CD14-positive monocyte (primary cell): Measurements from ENCODE around the gene WFDC2. TPM values are rescaled to one million over a fixed set of nuclear protein-coding genes. Genes with fewer than 3 reads are reported as not detected.

Source experiments
- DNase-seq, 3 donors: peaks; one replicate each; pipeline ENCODE4 v3.0.0-alpha.2; 2011 to 2022
- H2AFZ ChIP-seq: 2 replicates; pipeline ENCODE4 v1.6.0; 2012; ENCODE audit warnings: mild to moderate bottlenecking, low read depth, low read length, inconsistent platforms; ENCODE audit not compliant: insufficient read depth, poor library complexity, severe bottlenecking
- H3K27ac ChIP-seq, 2 donors: 1 replicate in 1 of 2; 2 replicates in 1 of 2; pipeline ENCODE4 v1.5.1; 2012 to 2013; ENCODE audit warnings: low read length in 2 of 2, control low read depth in 1 of 2, inconsistent platforms in 1 of 2, low read depth in 1 of 2, mild to moderate bottlenecking in 1 of 2
- H3K27me3 ChIP-seq, 2 donors: one replicate each; pipeline versions ENCODE4 v1.6.0 to v1.6.1; 2011 to 2013; ENCODE audit warnings: low read length in 2 of 2; ENCODE audit not compliant: control insufficient read depth in 2 of 2, insufficient read depth in 2 of 2
- H3K36me3 ChIP-seq, 2 donors: replicated peaks in 1 of 2; 1 replicate in 1 of 2; 2 replicates in 1 of 2; pipeline versions ENCODE4 v1.5.1 to v1.6.1; 2012 to 2013; ENCODE audit warnings: low read length in 2 of 2, control low read depth in 1 of 2, inconsistent platforms in 1 of 2, mild to moderate bottlenecking in 1 of 2; ENCODE audit not compliant: insufficient read depth in 2 of 2, control insufficient read depth in 1 of 2
- H3K4me1 ChIP-seq, 2 donors: 1 replicate in 1 of 2; 2 replicates in 1 of 2; pipeline versions ENCODE4 v1.5.1 to v1.6.1; 2012 to 2013; ENCODE audit warnings: low read length in 2 of 2, control low read depth in 1 of 2, inconsistent platforms in 1 of 2, mild to moderate bottlenecking in 1 of 2, moderate library complexity in 1 of 2; ENCODE audit not compliant: insufficient read depth in 2 of 2, control insufficient read depth in 1 of 2
- H3K4me2 ChIP-seq: replicated peaks from 2 replicates; pipeline ENCODE3; 2012; ENCODE audit warnings: low read length, moderate library complexity, mild to moderate bottlenecking; ENCODE audit not compliant: poor library complexity, severe bottlenecking; ENCODE audit errors: extremely low read depth
- H3K4me3 ChIP-seq, 3 experiments: fragments of 200-600 bp in 1 of 3; sonication (generic) in 1 of 3; replicated peaks in 1 of 3; 1 replicate in 2 of 3; 2 replicates in 1 of 3; pipeline ENCODE4 v1.5.1; 2011 to 2013; ENCODE audit warnings: low read length in 3 of 3, mild to moderate bottlenecking in 3 of 3, control low read depth in 2 of 3, low read depth in 2 of 3, inconsistent platforms in 1 of 3, moderate library complexity in 1 of 3
- H3K79me2 ChIP-seq: 2 replicates; pipeline ENCODE4 v1.6.0; 2012; ENCODE audit warnings: mild to moderate bottlenecking, control low read depth, inconsistent platforms, low read length, moderate library complexity; ENCODE audit not compliant: insufficient read depth
- H3K9ac ChIP-seq: 2 replicates; pipeline ENCODE4 v1.6.0; 2017; ENCODE audit warnings: low read length, mild to moderate bottlenecking; ENCODE audit not compliant: insufficient read depth, poor library complexity, severe bottlenecking
- H3K9me3 ChIP-seq, 2 donors: replicated peaks in 1 of 2; 1 replicate in 1 of 2; 2 replicates in 1 of 2; pipeline versions ENCODE4 v1.5.1 to v1.6.1; 2012 to 2013; ENCODE audit warnings: low read length in 2 of 2, control low read depth in 1 of 2; ENCODE audit not compliant: control insufficient read depth in 1 of 2, insufficient read depth in 1 of 2
- H4K20me1 ChIP-seq: 2 replicates; pipeline ENCODE4 v1.6.0; 2012; ENCODE audit warnings: mild to moderate bottlenecking, low read length, control low read depth, moderate library complexity; ENCODE audit not compliant: insufficient read depth
- H3K27ac Mint-ChIP-seq, 7 donors: one replicate each; pipeline ENCODE4 v1.8.0; 2020; ENCODE audit warnings: mild to moderate bottlenecking in 7 of 7, mixed read lengths in 7 of 7, moderate library complexity in 6 of 7, inconsistent platforms in 2 of 7
- H3K27me3 Mint-ChIP-seq, 3 donors: one replicate each; pipeline ENCODE4 v1.8.0; 2021 to 2022; ENCODE audit warnings: low read depth in 3 of 3, mild to moderate bottlenecking in 3 of 3, mixed read lengths in 3 of 3, moderate library complexity in 3 of 3, inconsistent platforms in 1 of 3
- H3K36me3 Mint-ChIP-seq, 2 donors: one replicate each; pipeline ENCODE4 v1.8.0; 2020; ENCODE audit warnings: mixed read lengths in 2 of 2, inconsistent platforms in 1 of 2, mild to moderate bottlenecking in 1 of 2
- H3K4me1 Mint-ChIP-seq: one replicate; pipeline ENCODE4 v1.8.0; 2020; ENCODE audit warnings: mild to moderate bottlenecking, mixed read lengths
- H3K4me3 Mint-ChIP-seq, 2 donors: one replicate each; pipeline ENCODE4 v1.8.0; 2020; ENCODE audit warnings: mild to moderate bottlenecking in 2 of 2, mixed read lengths in 2 of 2, moderate library complexity in 1 of 2
- H3K9me3 Mint-ChIP-seq, 7 donors: one replicate each; pipeline ENCODE4 v1.8.0; 2020 to 2022; ENCODE audit warnings: mixed read lengths in 7 of 7, mild to moderate bottlenecking in 6 of 7, moderate library complexity in 6 of 7, inconsistent platforms in 2 of 7
- CTCF ChIP-seq: fragments of 200-600 bp; IDR thresholded peaks from one replicate; pipeline ENCODE4 v1.8.0; 2022; ENCODE audit warnings: antibody characterized with exemption, mild to moderate bottlenecking
- WGBS: methylation state at CpG from one replicate; pipeline ENCODE4 v1.1.5; 2013; ENCODE audit warnings: missing lambda C conversion rate; ENCODE audit not compliant: insufficient coverage; 5-methylcytosine and 5-hydroxymethylcytosine counted together
- intact Hi-C, 2 donors: fragments of 100-400 bp; cut with micrococcal nuclease; formaldehyde crosslinking; loops; one replicate each; pipeline versions ENCODE4 v1.15.0 to v1.15.1; 2023
- polyA plus RNA-seq, 3 donors: library from polyadenylated mRNA; depleted of rRNA in 1 of 3; unstranded in 2 of 3; stranded (reverse) in 1 of 3; fragments of 300-500 nt in 2 of 3; fragments of >200 nt in 1 of 3; fragmentation: Illumina TruSeq in 2 of 3; gene quantifications; 1 replicate in 2 of 3; 2 replicates in 1 of 3; pipeline ENCODE4 v1.2.3, GENCODE V29; 2012 to 2021

Gene WFDC2
- polyA plus RNA-seq, 3 donors, result not detected

- H3K9ac ChIP-seq, result no peak overlapping the region
- no peaks in the 10 kb centered on the region for H3K36me3 ChIP-seq
- Mint-ChIP-seq H3K4me3 (no peak overlapping the region), H3K36me3 (no peaks in the 10 kb centered on the region), H3K27me3 (peaks cover 8 to 30% (median 17%) of the 10 kb centered on the region in 3 donors), H3K4me1 (no peaks in the 10 kb centered on the region), H3K9me3 (no peaks in the 10 kb centered on the region), H3K27ac (no peak overlapping the region)
- H3K79me2 ChIP-seq, result no peaks in the 10 kb centered on the region
- H3K27ac ChIP-seq, result no peak overlapping the region
- no peaks in the 10 kb centered on the region for H4K20me1 ChIP-seq
- intact Hi-C loops, result no loop called here
- no CpG with 5 or more reads among the region's 2 CpGs for WGBS
- no peak for DNase-seq
- no peaks in the 10 kb centered on the region for H3K4me1 ChIP-seq
- no peak for TF ChIP-seq CTCF
- H3K4me2 ChIP-seq, result no peak overlapping the region
- no peak overlapping the region for H2AFZ ChIP-seq
- H3K27me3 ChIP-seq, result peaks cover 7 to 13% of the 10 kb centered on the region in 2 donors
- H3K4me3 ChIP-seq, result no peak overlapping the region
- no peaks in the 10 kb centered on the region for H3K9me3 ChIP-seq
Observed at GRCh38 chr20:45506398-45506797, 36.8 kb downstream of the WFDC2 start.

GRCh38 chr20:45507011-45507820 is 37.7 kb downstream of the WFDC2 start:
- no peak for TF ChIP-seq CTCF
- H3K4me2 ChIP-seq, result no peak overlapping the region
- H3K4me3 Mint-ChIP-seq, result no peak overlapping the region

More at GRCh38 chr20:45507011-45507820, 37.7 kb downstream of the WFDC2 start:
- no peaks in the 10 kb centered on the region for H3K4me1 Mint-ChIP-seq
- Histone ChIP-seq H2AFZ (no peak overlapping the region), H3K4me3 (no peak overlapping the region), H3K4me1 (no peaks in the 10 kb centered on the region), H3K36me3 (no peaks in the 10 kb centered on the region), H3K27ac (no peak overlapping the region), H3K79me2 (no peaks in the 10 kb centered on the region), H3K9me3 (no peaks in the 10 kb centered on the region), H3K27me3 (peaks cover 5 to 9% of the 10 kb centered on the region in 2 donors), H4K20me1 (no peaks in the 10 kb centered on the region), H3K9ac (no peak overlapping the region)
- intact Hi-C loops, result no loop called here
- WGBS, result 86% methylated on average over 2 of the region's 5 CpGs
- peaks cover 0 to 1% (median 0%) of the 10 kb centered on the region in 7 donors for H3K9me3 Mint-ChIP-seq
- DNase-seq, result peak in 1 of 3 donors; percentile 47
- no peak overlapping the region for H3K27ac Mint-ChIP-seq
- no peaks in the 10 kb centered on the region for H3K36me3 Mint-ChIP-seq
- H3K27me3 Mint-ChIP-seq, result peaks cover 7 to 24% (median 22%) of the 10 kb centered on the region in 3 donors
